ENCODE measurements around the gene SLC35F6. TPM values are rescaled to one million over a fixed set of nuclear protein-coding genes. Genes with fewer than 3 reads are reported as not detected.

SLC35F6 gene
- total RNA-seq, 1 donor from 2014 or later: 7.8 TPM

- H3K9ac ChIP-seq (ENCODE audit: low read depth in 1 of 3, low read length in 3 of 3): no peak overlapping the region
- no peak overlapping the region for H3K4me3 ChIP-seq (ENCODE audit: low read length in 3 of 3)
- H3K27ac ChIP-seq (ENCODE audit: low read depth, low read length): no peak overlapping the region
- H3K9me3 ChIP-seq (ENCODE audit: control insufficient read depth in 3 of 3, low read length in 3 of 3): no peaks in the 10 kb centered on the region
- H3K27me3 ChIP-seq (ENCODE audit: control insufficient read depth in 3 of 3, insufficient read depth in 3 of 3, low read length in 3 of 3): no peaks in the 10 kb centered on the region
- no peaks in the 10 kb centered on the region for H3K4me1 ChIP-seq (ENCODE audit: control insufficient read depth in 3 of 3, insufficient read depth in 3 of 3, low read length in 3 of 3)
- H3K36me3 ChIP-seq (ENCODE audit: control insufficient read depth in 3 of 3, insufficient read depth in 3 of 3, low read length in 3 of 3): no peaks in the 10 kb centered on the region
Observed at GRCh38 chr2:26801328-26801727, 37.2 kb downstream of the SLC35F6 start.

DNA sequence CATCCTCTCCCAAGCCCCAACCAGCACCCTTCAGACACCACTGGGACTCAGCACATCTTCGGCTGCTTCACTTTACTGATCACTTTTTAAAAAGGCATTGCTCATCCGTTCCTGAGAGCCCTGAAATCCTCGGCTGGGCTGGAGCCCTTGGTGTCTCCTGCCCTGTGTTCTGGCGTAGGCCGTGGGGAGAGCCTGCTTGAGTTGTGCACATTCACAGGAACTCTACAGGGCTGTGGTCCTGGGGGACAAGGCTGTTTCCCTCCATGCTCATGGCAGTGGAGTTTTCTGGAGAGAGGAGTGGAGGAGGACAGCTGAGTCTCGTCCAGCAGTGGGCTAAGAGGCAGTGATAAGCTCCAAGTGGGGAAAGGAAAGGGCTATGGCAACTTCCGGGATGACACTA lies 37.7 kb downstream of the SLC35F6 start:
- no peak overlapping the region for H3K27ac ChIP-seq (ENCODE audit: low read depth, low read length)

DNA sequence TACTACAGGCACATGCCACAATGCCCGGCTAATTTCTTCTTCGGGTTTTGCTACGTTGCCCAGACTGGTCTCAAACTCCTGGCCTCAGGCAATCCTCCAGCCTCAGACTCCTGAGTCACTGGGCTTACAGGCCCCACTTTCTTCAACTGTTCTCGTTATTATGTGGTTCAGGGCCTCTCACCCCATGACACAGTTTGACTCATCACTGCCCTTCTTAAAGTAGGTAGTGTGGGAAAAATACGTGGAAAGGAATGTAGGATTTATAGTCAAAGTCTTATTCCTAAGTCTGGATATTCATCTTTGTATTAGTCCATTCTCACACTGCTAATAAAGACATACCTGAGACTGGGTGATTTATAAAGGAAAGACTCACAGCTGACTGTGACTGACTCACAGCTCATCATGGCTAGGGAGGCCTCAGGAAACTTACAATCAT lies 41.2 kb downstream of the SLC35F6 start:
- Histone ChIP-seq H3K27ac (ENCODE audit: low read depth, low read length) (no peak overlapping the region), H3K27me3 (ENCODE audit: control insufficient read depth in 3 of 3, insufficient read depth in 3 of 3, low read length in 3 of 3) (peaks cover 0 to 1% (median 0%) of the 10 kb centered on the region in 3 donors), H3K9ac (ENCODE audit: low read depth in 1 of 3, low read length in 3 of 3) (no peak overlapping the region), H3K4me3 (ENCODE audit: low read length in 3 of 3) (no peak overlapping the region), H3K36me3 (ENCODE audit: control insufficient read depth in 3 of 3, insufficient read depth in 3 of 3, low read length in 3 of 3) (no peaks in the 10 kb centered on the region), H3K9me3 (ENCODE audit: control insufficient read depth in 3 of 3, low read length in 3 of 3) (no peaks in the 10 kb centered on the region), H3K4me1 (ENCODE audit: control insufficient read depth in 3 of 3, insufficient read depth in 3 of 3, low read length in 3 of 3) (no peaks in the 10 kb centered on the region)

More for the DNA sequence above, 37.7 kb downstream of the SLC35F6 start:
- no peaks in the 10 kb centered on the region for H3K27me3 ChIP-seq (ENCODE audit: control insufficient read depth in 3 of 3, insufficient read depth in 3 of 3, low read length in 3 of 3)
- no peaks in the 10 kb centered on the region for H3K4me1 ChIP-seq (ENCODE audit: control insufficient read depth in 3 of 3, insufficient read depth in 3 of 3, low read length in 3 of 3)
- no peaks in the 10 kb centered on the region for H3K9me3 ChIP-seq (ENCODE audit: control insufficient read depth in 3 of 3, low read length in 3 of 3)
- no peaks in the 10 kb centered on the region for H3K36me3 ChIP-seq (ENCODE audit: control insufficient read depth in 3 of 3, insufficient read depth in 3 of 3, low read length in 3 of 3)
- no peak overlapping the region for H3K9ac ChIP-seq (ENCODE audit: low read depth in 1 of 3, low read length in 3 of 3)
- H3K4me3 ChIP-seq (ENCODE audit: low read length in 3 of 3): no peak overlapping the region

DNA sequence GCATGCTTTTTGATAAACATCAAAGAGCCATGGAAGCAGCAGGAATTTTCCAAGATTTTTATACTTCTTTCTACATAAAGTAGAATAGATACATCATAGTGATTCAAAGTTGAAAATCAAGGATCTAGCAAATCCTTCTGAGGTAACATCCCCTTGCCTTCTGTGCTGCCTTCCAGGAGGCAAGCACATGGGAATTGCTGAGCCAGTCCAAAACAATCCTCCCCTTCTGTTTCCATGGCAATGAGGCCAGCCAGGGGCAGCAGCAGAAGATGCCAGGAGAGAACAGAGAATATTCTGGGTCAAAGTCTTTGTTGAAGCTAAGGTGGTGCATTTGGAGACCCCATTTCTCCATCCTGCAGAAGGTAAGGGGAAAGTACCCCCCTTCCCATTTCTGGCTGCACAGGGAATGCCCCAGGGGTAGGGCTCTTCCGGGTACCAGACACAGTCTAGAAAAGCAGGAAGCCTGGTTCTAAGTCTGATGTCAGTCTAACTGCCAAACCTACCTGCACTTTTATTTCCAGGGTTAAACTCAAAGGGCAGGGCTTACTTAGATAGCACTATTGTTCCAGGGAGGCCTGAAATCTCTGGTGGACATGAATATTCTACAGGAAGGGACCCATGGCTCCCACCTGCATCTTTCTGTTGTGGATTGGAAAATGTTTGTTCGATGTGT lies 43.8 kb downstream of the SLC35F6 start:
- no peaks in the 10 kb centered on the region for H3K36me3 ChIP-seq (ENCODE audit: control insufficient read depth in 3 of 3, insufficient read depth in 3 of 3, low read length in 3 of 3)
- H3K4me1 ChIP-seq (ENCODE audit: control insufficient read depth in 3 of 3, insufficient read depth in 3 of 3, low read length in 3 of 3): no peaks in the 10 kb centered on the region
- H3K27ac ChIP-seq (ENCODE audit: low read depth, low read length): no peak overlapping the region
- no peaks in the 10 kb centered on the region for H3K9me3 ChIP-seq (ENCODE audit: control insufficient read depth in 3 of 3, low read length in 3 of 3)
- no peak overlapping the region for H3K9ac ChIP-seq (ENCODE audit: low read depth in 1 of 3, low read length in 3 of 3)
- peaks cover 0 to 17% (median 15%) of the 10 kb centered on the region in 3 donors for H3K27me3 ChIP-seq (ENCODE audit: control insufficient read depth in 3 of 3, insufficient read depth in 3 of 3, low read length in 3 of 3)
- no peak overlapping the region for H3K4me3 ChIP-seq (ENCODE audit: low read length in 3 of 3)

DNA sequence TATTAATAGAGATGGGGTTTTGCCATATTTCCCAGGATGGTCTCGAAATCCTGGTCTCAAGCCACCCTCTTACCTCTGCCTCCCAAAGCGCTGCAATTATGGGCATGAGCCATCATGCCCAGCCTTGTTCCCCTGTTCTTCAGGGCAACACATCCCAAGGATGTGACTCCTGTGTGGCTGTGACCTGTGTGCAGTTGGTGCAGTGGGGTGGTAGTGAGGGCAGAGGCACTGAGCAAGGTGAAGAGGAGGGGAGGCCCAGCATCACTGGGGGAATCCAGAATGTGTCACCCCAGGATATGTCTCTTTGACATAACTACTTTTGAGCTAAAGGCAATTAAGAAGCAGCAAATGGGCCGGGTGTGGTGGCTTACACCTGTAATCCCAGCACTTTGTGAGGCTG lies 45.1 kb downstream of the SLC35F6 start:
- Histone ChIP-seq H3K36me3 (ENCODE audit: control insufficient read depth in 3 of 3, insufficient read depth in 3 of 3, low read length in 3 of 3) (no peaks in the 10 kb centered on the region), H3K9me3 (ENCODE audit: control insufficient read depth in 3 of 3, low read length in 3 of 3) (no peaks in the 10 kb centered on the region), H3K27ac (ENCODE audit: low read depth, low read length) (no peak overlapping the region), H3K9ac (ENCODE audit: low read depth in 1 of 3, low read length in 3 of 3) (no peak overlapping the region), H3K27me3 (ENCODE audit: control insufficient read depth in 3 of 3, insufficient read depth in 3 of 3, low read length in 3 of 3) (peaks cover 0 to 19% (median 17%) of the 10 kb centered on the region in 3 donors), H3K4me3 (ENCODE audit: low read length in 3 of 3) (no peak overlapping the region), H3K4me1 (ENCODE audit: control insufficient read depth in 3 of 3, insufficient read depth in 3 of 3, low read length in 3 of 3) (no peaks in the 10 kb centered on the region)

DNA sequence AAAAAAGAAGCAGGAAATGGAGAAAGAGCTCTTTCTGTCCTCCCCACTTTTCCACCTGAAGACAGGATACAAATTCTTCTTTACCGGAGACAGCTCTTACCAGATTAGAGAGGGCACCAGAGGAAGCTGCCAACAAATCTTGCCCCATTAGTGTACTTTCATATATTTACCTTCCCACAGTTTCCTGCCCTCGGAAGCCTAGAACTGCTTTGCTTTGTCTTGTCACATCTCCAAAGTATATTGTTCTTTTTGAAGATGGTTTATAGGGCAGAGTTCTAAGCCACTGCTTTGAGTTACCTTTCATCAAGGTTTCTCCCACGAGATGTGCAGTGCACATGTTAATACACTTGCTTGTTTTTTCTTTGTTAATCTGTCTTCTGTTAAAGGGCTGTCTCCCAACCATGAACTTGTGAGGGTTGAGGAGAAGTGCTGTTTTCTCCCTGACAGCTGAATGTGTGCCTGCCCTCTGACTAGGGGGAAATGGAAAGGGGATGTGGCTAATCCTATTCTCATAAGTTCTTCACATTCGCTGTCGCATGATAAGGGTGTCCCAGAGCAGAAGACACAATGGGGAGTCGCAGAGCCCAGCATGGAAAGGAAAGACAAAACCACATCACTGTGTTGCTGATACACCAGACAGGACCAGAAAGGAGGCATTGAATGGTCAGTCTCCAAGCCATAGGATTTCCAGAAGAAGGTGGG lies 45.9 kb downstream of the SLC35F6 start:
- Histone ChIP-seq H3K27ac (ENCODE audit: low read depth, low read length) (no peak overlapping the region), H3K4me1 (ENCODE audit: control insufficient read depth in 3 of 3, insufficient read depth in 3 of 3, low read length in 3 of 3) (no peaks in the 10 kb centered on the region), H3K9me3 (ENCODE audit: control insufficient read depth in 3 of 3, low read length in 3 of 3) (no peaks in the 10 kb centered on the region), H3K27me3 (ENCODE audit: control insufficient read depth in 3 of 3, insufficient read depth in 3 of 3, low read length in 3 of 3) (peaks cover 0 to 19% (median 17%) of the 10 kb centered on the region in 3 donors), H3K36me3 (ENCODE audit: control insufficient read depth in 3 of 3, insufficient read depth in 3 of 3, low read length in 3 of 3) (no peaks in the 10 kb centered on the region), H3K4me3 (ENCODE audit: low read length in 3 of 3) (no peak overlapping the region), H3K9ac (ENCODE audit: low read depth in 1 of 3, low read length in 3 of 3) (no peak overlapping the region)

- H3K9ac ChIP-seq (ENCODE audit: low read depth in 1 of 3, low read length in 3 of 3): no peak overlapping the region
- H3K4me1 ChIP-seq (ENCODE audit: control insufficient read depth in 3 of 3, insufficient read depth in 3 of 3, low read length in 3 of 3): no peaks in the 10 kb centered on the region
- H3K36me3 ChIP-seq (ENCODE audit: control insufficient read depth in 3 of 3, insufficient read depth in 3 of 3, low read length in 3 of 3): no peaks in the 10 kb centered on the region
- peaks cover 0 to 19% (median 17%) of the 10 kb centered on the region in 3 donors for H3K27me3 ChIP-seq (ENCODE audit: control insufficient read depth in 3 of 3, insufficient read depth in 3 of 3, low read length in 3 of 3)
- no peak overlapping the region for H3K4me3 ChIP-seq (ENCODE audit: low read length in 3 of 3)
- H3K27ac ChIP-seq (ENCODE audit: low read depth, low read length): no peak overlapping the region
- H3K9me3 ChIP-seq (ENCODE audit: control insufficient read depth in 3 of 3, low read length in 3 of 3): no peaks in the 10 kb centered on the region
Observed at GRCh38 chr2:26811261-26811660, 47.2 kb downstream of the SLC35F6 start.

DNA sequence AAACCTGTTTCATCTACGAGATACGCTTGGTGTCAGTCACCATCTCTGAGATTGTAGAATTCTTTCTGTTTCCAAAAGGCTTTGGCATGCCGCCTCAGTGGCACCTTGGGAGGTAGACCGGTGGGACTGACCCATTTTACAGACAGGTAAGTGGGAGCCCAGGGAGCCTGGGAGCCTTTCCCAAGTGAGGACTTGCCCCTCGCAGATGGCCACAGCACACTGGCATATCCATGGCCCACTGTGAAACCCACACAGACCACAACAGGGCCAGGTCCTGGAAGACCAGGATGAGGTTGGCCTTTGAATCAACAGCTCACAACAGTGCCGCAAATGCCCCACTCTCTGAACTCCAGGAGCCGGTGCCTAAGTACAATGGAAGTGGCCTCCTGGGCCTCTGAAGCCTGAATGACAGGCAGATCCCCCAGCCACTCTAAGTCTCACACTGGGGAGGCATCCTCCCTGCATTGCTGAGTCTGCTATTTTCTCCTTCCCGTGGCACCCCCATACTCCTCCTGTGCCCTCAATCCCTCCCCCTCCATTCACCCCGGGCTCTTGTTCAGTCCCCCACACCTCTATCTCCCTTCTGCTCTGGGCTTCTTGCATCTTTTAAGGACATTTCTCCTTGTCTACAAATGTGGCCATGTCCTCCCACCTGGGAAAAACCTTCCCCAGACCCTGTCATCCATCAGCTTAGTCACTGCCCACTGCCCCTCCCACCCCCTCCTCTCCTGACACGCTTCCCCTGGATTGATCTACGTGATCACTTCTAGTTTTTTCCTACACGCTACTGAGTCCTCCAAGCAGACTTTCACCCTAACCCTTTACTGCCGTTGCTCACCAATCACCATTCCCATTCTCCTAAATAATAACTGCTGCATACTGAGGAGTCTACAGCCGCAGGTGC lies 48.0 kb downstream of the SLC35F6 start:
- Histone ChIP-seq H3K36me3 (ENCODE audit: control insufficient read depth in 3 of 3, insufficient read depth in 3 of 3, low read length in 3 of 3) (no peaks in the 10 kb centered on the region), H3K27me3 (ENCODE audit: control insufficient read depth in 3 of 3, insufficient read depth in 3 of 3, low read length in 3 of 3) (peaks cover 5 to 21% (median 19%) of the 10 kb centered on the region in 3 donors), H3K9me3 (ENCODE audit: control insufficient read depth in 3 of 3, low read length in 3 of 3) (no peaks in the 10 kb centered on the region), H3K27ac (ENCODE audit: low read depth, low read length) (no peak overlapping the region), H3K4me3 (ENCODE audit: low read length in 3 of 3) (no peak overlapping the region), H3K4me1 (ENCODE audit: control insufficient read depth in 3 of 3, insufficient read depth in 3 of 3, low read length in 3 of 3) (no peaks in the 10 kb centered on the region), H3K9ac (ENCODE audit: low read depth in 1 of 3, low read length in 3 of 3) (no peak overlapping the region)

GRCh38 chr2:26812731-26813130 lies 48.6 kb downstream of the SLC35F6 start:
- H3K27me3 ChIP-seq (ENCODE audit: control insufficient read depth in 3 of 3, insufficient read depth in 3 of 3, low read length in 3 of 3): peaks cover 6 to 22% (median 19%) of the 10 kb centered on the region in 3 donors
- H3K36me3 ChIP-seq (ENCODE audit: control insufficient read depth in 3 of 3, insufficient read depth in 3 of 3, low read length in 3 of 3): no peaks in the 10 kb centered on the region
- no peak overlapping the region for H3K4me3 ChIP-seq (ENCODE audit: low read length in 3 of 3)
- no peaks in the 10 kb centered on the region for H3K9me3 ChIP-seq (ENCODE audit: control insufficient read depth in 3 of 3, low read length in 3 of 3)
- H3K9ac ChIP-seq (ENCODE audit: low read depth in 1 of 3, low read length in 3 of 3): no peak overlapping the region
- H3K4me1 ChIP-seq (ENCODE audit: control insufficient read depth in 3 of 3, insufficient read depth in 3 of 3, low read length in 3 of 3): no peaks in the 10 kb centered on the region
- H3K27ac ChIP-seq (ENCODE audit: low read depth, low read length): no peak overlapping the region

All from skeletal muscle tissue (tissue), 4 donors.